ENCODE data around the gene SUGCT.

Gene SUGCT

GRCh38 chr7:40306596-40306995, 171.8 kb downstream of the SUGCT start:
- TF ChIP-seq, protein P1, sequence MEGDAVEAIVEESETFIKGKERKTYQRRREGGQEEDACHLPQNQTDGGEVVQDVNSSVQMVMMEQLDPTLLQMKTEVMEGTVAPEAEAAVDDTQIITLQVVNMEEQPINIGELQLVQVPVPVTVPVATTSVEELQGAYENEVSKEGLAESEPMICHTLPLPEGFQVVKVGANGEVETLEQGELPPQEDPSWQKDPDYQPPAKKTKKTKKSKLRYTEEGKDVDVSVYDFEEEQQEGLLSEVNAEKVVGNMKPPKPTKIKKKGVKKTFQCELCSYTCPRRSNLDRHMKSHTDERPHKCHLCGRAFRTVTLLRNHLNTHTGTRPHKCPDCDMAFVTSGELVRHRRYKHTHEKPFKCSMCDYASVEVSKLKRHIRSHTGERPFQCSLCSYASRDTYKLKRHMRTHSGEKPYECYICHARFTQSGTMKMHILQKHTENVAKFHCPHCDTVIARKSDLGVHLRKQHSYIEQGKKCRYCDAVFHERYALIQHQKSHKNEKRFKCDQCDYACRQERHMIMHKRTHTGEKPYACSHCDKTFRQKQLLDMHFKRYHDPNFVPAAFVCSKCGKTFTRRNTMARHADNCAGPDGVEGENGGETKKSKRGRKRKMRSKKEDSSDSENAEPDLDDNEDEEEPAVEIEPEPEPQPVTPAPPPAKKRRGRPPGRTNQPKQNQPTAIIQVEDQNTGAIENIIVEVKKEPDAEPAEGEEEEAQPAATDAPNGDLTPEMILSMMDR (conservative IDR thresholded peaks at IDR 0.05; ENCODE audit: low read depth, low read length): no peak
- H3K4me3 ChIP-seq (ENCODE audit: low read length): no peak overlapping the region
- peak; percentile 19 for DNase-seq (ENCODE audit: low read depth)

- no peak overlapping the region for H3K4me3 ChIP-seq (ENCODE audit: low read length)
- TF ChIP-seq, protein P1 (conservative IDR thresholded peaks at IDR 0.05; ENCODE audit: low read depth, low read length): no peak
- DNase-seq (ENCODE audit: low read depth): no peak
Measured at GRCh38 chr7:40310258-40310657, 175.5 kb downstream of the SUGCT start.

- TF ChIP-seq, protein P1 (conservative IDR thresholded peaks at IDR 0.05; ENCODE audit: low read depth, low read length): no peak
- no peak for DNase-seq (ENCODE audit: low read depth)
- no peak overlapping the region for H3K4me3 ChIP-seq (ENCODE audit: low read length)
Measured at GRCh38 chr7:40311307-40311706, 176.5 kb downstream of the SUGCT start.

- TF ChIP-seq, protein P1 (conservative IDR thresholded peaks at IDR 0.05; ENCODE audit: low read depth, low read length): no peak
- no peak overlapping the region for H3K4me3 ChIP-seq (ENCODE audit: low read length)
- no peak for DNase-seq (ENCODE audit: low read depth)
Measured at GRCh38 chr7:40315277-40315676, 180.5 kb downstream of the SUGCT start.

DNA sequence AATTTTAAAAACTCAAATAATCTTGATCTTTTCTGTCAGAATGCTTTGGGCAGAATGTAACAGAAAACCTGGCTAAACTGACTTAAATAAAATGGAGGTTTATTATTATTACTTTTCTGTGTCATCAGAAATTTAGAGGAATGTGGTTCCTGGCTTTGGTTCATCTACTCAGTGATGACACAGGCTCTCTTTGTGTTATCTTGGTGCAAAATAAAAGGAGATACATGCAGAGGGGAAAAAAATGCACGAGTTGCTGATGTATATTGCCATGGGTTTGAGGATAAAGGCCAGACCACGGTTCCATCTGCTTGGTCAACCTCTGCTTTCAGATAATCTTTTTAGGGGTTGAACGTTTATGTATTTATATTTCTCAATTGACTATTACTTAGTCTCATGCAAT, 181.4 kb downstream of the SUGCT start:
- TF ChIP-seq, protein P1 (conservative IDR thresholded peaks at IDR 0.05; ENCODE audit: low read depth, low read length): no peak
- no peak overlapping the region for H3K4me3 ChIP-seq (ENCODE audit: low read length)
- DNase-seq (ENCODE audit: low read depth): no peak

DNA sequence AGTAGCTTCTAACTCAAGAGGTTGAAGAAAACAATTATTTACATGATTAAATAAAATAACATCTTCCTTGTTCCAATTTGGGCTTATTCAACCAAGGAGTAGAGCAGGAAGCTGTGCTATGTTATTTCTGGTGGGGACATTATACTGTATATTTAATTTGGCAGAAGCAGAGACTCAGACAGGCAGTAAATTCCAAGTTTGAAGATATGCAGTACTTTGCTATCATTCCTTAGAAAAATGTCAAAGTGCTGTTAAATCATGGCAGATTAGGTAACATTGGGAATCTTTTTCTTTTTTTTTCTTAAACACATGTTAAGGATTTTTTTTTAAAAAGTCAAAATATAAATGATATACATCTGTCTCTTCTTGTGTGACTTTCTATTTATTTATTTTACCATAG, 190.1 kb downstream of the SUGCT start:
- DNase-seq (ENCODE audit: low read depth): no peak
- H3K4me3 ChIP-seq (ENCODE audit: low read length): no peak overlapping the region
- TF ChIP-seq, protein P1 (conservative IDR thresholded peaks at IDR 0.05; ENCODE audit: low read depth, low read length): no peak

GRCh38 chr7:40327113-40327512, 192.3 kb downstream of the SUGCT start:
- DNase-seq (ENCODE audit: low read depth): no peak
- H3K4me3 ChIP-seq (ENCODE audit: low read length): no peak overlapping the region
- TF ChIP-seq, protein P1 (conservative IDR thresholded peaks at IDR 0.05; ENCODE audit: low read depth, low read length): no peak

Data from retinal pigment epithelial cell (primary cell).